Fibroblast of skin of left biceps (primary cell): Measurements from ENCODE around the gene DYRK1A.

Experiments used
- DNase-seq, 2 experiments: peaks; one replicate each; pipeline ENCODE4 v3.0.0-alpha.2; 2013; ENCODE audit warnings: low read depth in 2 of 2

The DYRK1A gene

DNA sequence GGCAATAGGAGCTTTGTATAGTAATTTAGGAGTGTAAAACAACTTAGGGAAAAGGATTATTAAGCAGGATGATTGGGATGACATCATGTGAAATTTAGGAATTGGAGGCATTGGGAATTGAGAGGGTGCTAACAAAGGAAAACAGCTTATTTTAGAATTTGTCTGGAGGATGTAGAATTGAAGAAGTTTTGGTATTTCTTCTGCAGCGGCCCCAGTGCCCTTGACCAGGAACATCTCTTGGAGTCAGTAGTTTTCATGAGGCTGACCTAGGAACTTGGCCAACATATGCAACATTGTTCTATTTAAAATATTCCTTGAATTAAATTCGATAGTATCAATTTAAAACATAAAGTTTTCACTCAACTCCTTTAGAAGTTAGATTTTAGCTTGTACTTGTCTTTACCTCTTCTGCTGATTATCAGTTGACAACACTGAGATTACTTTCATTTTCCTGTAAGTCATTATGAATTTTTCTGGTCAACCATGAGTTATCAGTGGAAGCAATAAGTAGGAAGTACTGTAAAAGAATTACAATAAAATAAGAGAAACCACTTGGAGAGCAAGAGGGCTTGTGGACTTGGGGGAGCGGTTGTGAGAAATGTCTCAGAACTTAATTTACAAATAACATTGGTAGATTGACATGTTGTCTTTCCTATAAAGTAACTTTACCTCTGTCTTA lies 52.8 kb downstream of the DYRK1A start:
- DNase-seq: no peak

GRCh38 chr21:37421306-37421705 lies 54.7 kb downstream of the DYRK1A start:
- no peak for DNase-seq

DNA sequence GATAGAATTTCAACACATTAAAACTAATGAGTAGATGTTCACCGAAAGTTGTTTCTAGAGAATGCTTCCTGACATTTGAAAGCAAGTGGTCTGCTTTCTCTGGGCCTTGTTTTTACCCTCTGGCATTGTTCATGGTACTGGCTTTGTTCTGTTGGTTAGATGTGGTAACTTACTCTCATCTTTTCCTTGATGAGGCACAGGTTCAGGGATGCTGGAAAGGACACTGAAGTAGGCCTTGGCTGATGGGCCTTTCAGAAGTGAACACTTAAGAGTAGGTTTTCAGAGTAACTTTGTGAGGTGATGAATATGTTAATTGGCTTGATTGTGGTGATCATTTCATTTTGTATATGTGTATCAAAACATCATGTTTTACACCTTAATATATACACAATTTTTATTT lies 55.8 kb downstream of the DYRK1A start:
- DNase-seq: no peak

DNA sequence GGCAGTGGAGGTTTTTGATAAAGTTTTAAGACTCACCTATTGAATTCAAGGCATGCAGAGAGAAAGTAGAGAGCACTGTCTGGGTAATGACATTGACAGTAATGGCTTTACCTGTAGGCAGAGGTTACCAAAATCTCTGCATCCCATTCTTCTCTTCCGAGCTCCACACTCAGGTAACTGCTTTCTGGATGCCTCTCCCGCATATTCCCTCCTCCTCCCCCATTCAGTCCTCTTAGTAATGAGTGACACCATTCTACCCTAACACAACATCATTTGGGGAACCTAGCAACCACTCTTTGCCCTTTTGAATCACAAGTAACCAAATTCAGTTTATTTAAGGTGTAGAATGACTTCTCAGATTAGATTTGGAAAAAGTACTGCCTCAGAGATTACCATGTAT lies 56.5 kb downstream of the DYRK1A start:
- DNase-seq: no peak

- DNase-seq: no peak
These were observed 57.8 kb downstream of the DYRK1A start for GRCh38 chr21:37424396-37424795.

- no peak for DNase-seq
These were observed 58.4 kb downstream of the DYRK1A start for GRCh38 chr21:37425001-37425400.

DNA sequence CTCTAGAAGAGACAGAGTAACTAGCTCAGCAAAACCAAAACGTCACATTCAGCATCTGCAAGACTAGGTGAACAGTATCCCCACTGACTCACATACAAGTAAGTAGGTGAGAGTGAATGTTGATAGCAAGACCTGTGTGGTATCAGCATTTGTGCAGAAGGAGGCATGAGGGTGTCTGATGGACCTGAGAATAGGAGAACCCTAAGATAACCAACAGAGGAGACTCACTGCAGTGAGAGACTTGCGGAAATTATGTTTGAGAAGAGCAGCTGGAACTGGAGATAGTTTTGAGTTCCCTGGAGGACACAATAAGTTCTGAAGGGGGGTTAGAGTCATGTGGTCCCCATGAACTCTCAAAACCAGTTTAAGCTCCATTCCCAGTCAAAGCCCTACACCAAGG lies 59.1 kb downstream of the DYRK1A start:
- DNase-seq: no peak

- DNase-seq: no peak
These were observed 60.6 kb downstream of the DYRK1A start for GRCh38 chr21:37427221-37427620.

- DNase-seq: no peak
These were observed 62.8 kb downstream of the DYRK1A start for GRCh38 chr21:37429356-37429755.

DNA sequence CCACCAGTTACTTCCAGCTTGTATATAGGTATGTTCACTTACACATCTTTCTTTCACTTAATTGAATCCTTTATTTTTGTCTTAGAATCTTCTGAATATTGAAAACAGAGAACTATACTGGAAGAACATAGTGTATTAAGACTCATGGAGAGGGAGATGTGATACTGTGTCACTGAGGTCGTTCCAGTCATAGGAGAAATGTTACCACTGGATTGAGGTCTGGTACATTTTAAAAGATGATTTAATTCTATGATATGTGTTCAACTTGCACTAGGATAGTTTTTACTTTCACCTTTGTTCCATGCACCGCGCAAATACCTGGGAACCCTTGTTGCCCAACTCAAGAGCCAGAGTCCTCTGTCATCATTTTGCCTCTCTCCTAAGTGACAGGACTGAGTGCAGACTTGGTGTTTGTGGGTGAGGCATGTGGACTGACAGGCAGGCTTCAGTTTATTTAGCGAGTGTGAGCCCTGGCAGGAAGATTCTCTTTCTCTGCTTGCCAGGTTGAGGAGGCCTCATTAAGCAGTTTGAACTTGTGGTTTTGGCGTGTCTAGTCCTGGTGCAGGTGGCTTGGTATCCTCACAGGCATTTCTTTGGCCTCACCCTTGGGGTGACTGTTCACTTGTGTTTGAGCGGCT lies 63.7 kb downstream of the DYRK1A start:
- no peak for DNase-seq

DNA sequence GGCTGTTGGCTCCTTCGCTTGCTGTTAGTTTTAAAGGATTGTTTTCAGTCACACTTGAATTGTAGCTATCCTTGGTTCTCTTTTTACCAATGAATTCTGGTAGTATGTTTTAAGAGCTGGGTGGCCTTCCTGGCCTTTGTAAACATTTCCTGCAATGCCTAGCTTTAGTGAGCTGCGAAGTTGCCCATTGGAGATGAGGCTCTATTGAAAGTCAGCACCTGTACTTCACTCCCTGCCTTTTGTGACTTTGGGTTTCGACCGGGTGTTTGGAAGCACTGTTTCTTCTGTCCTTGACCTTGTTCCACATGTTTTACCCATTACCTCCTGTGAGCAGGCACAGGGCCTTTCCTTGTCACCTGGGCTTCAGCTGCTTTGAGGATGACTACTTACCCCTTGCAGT lies 64.7 kb downstream of the DYRK1A start:
- no peak for DNase-seq

- no peak for DNase-seq
These were observed 66.3 kb downstream of the DYRK1A start for GRCh38 chr21:37432710-37433455.

DNA sequence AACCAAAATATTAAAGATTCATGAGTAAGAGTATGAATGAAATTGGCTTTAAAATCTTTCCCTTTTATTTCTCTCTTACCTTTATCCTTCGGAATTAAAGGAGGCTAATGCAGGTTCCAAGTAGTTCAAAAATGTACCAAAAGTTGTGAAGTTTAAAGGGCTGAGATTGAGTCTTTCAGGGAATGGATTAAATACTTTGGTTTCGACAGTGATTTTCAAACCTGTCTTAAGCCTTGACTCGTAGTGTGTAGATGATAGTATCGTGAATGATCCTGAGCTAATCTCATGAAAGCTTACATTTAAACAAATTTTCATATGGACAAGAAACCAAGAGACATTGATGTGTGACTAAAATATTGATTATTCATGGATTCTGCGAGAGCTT lies 66.9 kb downstream of the DYRK1A start:
- no peak for DNase-seq

DNA sequence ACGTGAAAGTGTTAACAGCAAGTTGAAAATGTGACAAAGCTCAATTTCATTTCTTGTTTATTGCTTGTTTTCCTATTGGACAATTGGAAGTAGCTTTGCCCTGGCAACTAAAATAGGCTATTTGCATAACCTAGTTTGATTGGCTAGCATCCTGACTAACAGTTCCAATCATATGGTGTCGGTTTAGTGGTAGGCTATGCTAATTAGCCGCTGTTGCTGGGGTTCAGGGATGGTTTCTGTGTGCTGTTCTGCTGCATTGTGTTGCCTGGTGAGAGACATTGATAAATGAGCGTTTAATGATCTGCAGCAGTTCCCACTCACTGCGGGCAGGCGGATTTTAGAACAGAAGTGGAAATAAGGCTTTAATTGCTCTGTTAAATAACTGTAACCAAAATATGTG lies 68.5 kb downstream of the DYRK1A start:
- DNase-seq: peak; percentile 90

- DNase-seq: no peak
These were observed 69.1 kb downstream of the DYRK1A start for GRCh38 chr21:37435711-37436110.

GRCh38 chr21:37436174-37436573 lies 69.6 kb downstream of the DYRK1A start:
- no peak for DNase-seq

DNA sequence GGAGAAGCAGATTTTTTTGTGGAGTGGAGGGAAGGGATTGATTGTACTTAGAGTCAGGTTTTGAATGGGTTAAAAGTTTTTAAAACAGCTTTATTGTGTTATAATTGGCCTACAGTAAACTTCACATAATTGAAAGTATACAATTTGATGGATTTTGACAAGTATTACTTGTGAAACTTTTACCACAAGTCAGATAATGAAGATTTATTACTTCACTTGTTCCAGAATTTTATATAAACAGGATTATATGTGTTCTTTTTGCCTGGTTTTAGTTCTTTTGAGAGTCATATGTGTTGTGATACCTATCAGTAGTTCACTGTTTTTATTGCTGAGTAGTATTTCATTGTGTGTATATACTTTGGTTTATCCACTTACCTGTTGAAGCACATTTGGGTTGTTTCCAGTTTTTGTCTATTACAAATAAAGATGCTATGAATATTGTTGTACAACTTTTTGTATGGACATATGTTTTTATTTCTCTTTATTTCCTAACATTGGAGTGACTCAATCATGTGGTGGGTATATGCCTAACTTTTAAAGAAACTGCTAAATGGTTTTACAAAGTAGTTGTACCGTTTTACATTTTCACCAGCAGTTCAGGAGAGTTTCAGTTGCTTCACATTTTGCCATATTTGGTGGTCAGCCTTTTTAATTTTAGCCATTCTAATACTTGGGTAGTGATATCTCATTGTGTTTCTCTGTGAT lies 71.0 kb downstream of the DYRK1A start:
- no peak for DNase-seq

- DNase-seq: no peak
These were observed 77.1 kb downstream of the DYRK1A start for GRCh38 chr21:37443683-37444082.

- DNase-seq: no peak
These were observed 78.7 kb downstream of the DYRK1A start for GRCh38 chr21:37445228-37445627.

GRCh38 chr21:37446552-37446951 lies 80.0 kb downstream of the DYRK1A start:
- no peak for DNase-seq

GRCh38 chr21:37447288-37447936 lies 80.8 kb downstream of the DYRK1A start:
- DNase-seq: no peak
